GM21360 (cell line): ENCODE measurements around the gene TIFAB.

Source experiments
- ATAC-seq: cut with Tn5 transposase; IDR thresholded peaks from one replicate; pipeline ENCODE4 v1.9.1; 2021; ENCODE audit warnings: mild to moderate bottlenecking, moderate library complexity; ENCODE audit not compliant: unreplicated experiment

TIFAB gene

DNA sequence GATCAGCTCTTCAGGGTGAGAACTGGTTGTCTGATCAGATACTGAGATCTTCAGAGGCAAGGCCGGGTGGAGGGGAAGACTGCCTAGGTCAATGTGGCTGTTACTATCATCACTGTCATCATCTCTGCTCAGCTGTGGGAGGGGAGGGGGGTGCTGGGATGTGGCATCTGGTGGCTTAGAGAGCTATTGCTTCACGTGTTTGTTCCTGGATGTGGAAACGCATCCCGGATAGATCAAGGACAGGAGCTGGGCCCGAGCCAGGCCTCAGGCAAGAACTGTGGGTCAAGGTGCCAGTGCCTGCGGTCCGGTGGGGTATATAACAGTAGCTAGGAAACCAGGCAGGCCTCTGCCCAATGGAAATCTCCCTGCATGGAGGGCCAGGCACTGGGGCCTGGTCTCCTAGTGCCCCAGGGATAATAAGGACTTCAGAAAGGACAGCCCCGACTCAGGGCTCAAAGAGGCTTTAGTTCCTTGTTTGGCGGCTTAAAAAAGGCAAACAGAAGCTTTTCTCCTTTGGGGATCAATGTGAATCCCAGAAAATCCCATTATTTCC, 30.3 kb upstream of the TIFAB start:
- no peak for ATAC-seq

DNA sequence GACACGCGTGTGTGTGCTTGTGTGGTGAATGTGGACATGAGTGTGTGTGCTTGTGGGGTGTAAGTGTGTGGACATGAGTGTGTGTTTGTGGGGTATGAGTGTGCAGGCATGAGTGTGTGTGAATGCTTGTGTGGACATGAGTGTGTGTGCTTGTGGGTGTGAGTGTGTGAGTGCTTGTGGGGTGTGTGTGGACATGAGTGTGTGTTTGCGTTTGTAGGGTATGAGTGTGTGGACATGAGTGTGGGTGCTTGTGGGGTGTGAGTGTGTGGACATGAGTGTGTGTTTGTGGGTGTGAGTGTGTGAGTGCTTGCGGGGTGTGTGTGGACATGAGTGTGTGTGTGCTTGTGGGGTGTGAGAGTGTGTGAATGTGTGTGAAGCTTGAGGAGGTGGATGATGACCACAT, 29.8 kb upstream of the TIFAB start:
- ATAC-seq: no peak

DNA sequence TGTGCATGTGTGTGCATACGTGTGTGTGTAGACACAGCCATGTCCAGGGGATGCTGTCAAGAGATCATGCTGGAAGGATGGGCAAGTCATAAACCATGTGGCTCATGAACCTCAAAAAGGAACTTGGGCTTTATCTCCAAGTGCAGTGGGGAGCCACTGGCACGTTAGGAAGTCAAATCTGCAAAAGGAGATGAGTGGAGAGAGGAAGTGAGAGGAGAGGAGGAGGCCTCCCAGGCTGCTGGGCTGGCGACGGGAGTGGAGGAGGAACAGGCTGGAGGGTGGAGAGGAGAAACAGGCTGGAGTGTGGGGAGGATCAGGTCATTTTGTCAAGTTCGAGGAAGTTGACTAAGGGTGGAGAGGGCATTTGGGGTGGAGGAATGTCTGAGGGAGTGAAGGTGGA, 29.2 kb upstream of the TIFAB start:
- no peak for ATAC-seq

DNA sequence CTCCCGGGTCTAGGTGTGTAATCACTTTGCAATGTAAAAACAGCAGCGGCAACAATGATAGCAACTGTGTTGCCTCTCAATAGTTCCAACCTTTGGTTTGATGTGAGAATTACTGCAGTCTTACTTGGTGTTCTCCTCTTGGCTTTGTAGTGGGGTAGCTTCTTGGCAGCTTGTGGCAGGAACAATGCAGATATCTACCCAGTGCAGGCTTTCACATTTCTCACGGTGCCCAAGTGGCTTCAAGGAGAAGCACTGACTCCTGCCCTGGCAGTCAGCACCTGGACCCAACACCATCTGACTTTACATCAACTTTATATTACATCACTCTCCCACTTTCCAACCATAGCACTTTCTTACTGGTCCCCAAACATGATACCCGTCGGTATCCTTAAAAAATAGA, 28.4 kb upstream of the TIFAB start:
- ATAC-seq: no peak

DNA sequence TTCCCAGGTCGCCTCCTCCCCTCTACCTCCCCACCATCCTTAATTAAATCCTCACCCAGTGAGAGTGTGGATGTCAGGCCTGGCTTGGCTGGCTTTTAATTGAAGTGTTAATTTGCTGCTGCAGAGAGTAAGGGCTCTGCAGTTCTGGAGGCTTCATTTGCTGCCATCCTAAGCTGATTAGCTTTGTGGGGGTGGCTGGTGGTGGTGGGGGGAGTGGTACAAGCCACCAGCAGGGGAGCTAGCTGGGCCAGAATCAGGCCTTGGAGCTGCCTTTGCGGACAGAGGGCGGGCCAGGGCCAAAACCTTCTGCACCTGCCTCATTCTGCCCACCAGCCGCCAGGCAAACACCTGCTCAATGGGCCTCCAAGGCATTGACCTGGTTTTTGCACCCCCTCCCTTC, 26.8 kb upstream of the TIFAB start:
- no peak for ATAC-seq

DNA sequence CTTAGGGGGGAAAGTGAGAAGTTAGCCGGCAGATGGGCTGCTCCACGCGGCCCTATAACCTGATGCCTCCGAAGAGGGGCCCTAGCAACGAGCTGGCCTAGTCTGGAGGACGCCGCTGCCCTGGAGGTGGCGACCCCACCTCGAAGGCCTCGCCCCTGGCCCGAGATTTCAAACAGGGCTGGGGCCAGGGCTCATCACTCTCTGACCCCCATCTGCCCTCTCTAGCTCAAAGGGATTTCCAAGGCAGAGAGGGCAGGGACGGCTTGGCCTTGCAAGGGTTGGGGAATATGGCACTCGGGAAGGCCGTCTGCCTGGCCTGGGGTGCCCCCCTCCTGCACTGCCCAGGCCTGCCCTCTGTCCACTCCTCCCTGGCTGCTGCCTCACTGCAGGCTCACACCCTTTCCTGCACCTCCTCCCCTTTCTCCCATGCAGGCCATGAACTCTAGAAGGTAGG, 25.5 kb upstream of the TIFAB start:
- no peak for ATAC-seq

DNA sequence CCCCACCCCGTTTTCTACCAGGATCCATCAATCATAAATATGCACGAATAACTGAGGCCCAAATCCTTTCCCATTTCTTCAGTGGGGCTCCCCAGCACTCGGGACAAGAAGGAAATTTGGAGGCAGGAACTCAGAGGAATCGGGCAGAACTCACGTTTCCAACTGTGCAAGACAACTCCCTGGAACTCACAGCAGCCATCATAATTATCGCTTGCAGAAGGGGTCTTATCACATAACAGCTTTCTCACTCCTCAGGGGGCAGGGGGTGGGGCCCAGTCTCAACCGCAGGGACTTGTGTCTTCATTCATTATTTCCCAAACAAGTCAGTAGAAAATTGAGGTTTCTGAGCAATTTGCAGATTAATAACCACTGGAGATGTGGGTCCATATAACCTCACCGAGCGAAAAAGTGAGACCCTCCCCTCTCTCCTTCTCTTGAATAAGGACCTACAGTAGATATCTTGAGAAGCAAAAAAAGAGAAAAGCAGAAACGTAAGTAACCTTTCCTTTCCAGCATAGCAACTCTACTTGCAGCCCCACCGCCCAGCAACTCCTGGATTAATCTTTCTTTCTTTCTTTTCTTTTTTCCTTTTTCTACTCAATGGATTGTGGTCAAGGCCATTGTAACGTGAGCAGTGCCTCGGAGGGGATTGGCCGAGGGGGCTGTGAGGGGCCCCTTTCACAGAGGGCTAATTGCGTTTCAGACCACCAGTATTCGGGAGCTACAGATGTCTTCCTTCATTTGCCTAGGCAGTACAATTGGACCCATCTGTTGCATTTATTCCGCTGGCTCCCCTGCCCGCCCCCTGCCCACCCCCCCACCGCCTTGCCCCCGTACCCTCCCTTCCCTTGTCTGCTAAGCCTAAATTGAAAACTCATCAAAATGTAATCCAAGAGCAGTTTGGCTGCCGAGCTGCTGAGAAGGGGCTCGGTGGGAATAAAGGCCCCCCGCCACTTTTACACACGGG, 24.7 kb upstream of the TIFAB start:
- ATAC-seq: no peak

DNA sequence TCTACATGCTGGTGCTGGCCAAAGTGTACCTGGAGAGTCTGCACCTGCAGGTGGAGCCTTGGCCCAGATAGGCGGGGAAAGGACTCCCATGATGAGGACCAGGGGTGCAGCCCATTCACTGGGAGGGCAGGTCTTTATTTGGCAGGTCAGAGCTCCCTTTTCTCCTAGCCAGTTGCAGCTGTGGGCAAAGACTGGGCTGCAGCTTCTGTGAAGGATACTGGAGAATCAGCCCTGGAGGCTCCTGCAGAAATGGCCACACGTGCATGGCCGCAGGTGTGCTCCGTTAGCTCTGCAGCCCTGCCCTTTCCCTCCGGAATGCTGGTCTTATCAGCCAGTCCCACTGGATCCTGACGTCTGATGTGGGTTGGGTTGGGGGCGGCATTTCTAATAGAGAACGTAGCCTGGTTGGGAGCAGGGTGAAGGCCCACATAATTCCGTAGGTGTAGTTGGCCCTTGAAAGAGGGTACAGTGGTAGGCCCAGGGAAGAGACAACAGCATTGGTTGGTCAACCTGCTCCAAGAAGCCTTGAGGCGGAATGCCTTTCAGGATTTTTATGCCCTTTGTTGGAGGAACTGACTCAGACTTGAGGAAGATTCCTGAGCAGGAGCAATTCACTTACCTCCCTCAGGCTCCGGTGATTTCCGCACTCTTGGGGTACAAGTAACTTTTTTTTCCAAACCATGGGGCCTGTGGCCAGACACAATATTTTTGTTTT, 22.0 kb upstream of the TIFAB start:
- ATAC-seq: no peak

DNA sequence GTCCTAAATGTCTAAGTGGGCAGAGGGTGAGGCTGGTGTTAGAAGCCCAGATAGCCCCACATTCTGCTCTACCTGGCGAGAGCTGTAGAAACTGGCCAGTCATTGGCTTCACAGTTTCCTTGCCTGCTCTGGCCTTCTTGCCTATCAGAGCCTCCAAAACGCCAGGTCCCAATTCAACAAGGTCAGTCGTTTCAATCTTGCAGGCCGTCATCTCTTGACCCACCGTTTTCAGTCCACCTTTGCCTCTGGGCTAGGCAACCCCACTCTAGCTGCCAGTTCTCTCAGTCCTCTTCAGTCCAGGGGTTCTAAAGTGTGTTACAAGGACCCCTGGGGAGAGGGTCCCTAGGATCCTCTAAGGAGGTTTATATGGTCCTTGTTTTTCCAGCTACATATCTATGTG, 20.0 kb upstream of the TIFAB start:
- ATAC-seq: no peak

DNA sequence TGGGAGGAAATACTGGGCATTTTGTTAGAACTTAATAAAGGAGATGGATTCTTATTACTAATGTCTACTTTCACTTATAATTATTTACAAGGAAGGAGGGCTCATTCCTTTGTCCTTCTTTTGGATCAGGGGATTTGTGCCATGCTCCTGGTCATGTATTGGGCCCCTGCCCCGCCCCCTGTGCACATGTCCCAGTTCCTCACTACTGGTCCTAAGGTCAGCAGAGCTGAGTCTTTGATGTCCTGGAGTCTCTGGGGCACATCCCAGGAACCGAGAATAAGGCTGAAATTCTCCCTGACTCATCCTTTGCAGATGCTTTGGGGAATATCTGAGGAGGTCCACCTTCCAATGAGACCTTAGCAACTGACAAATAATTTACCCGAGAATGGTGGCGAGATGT, 19.6 kb upstream of the TIFAB start:
- no peak for ATAC-seq

DNA sequence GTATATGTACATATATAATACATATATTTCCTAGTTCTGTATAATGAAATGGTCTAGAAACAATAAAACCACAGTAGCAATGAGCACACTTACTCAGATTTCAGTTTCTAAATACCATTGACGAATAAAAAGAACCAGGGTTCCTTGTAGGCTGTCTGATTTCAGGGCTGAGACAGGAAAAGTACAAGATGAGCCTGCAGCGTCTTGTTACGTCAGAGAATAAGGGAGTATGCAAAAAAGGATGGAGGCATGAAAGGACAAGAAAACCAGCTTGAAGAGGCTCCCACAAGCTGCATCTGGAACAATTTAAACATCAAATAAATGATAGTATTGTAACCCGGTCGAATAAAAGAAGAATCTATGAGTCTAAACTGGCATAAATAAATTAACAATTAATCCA, 17.8 kb upstream of the TIFAB start:
- ATAC-seq: no peak

DNA sequence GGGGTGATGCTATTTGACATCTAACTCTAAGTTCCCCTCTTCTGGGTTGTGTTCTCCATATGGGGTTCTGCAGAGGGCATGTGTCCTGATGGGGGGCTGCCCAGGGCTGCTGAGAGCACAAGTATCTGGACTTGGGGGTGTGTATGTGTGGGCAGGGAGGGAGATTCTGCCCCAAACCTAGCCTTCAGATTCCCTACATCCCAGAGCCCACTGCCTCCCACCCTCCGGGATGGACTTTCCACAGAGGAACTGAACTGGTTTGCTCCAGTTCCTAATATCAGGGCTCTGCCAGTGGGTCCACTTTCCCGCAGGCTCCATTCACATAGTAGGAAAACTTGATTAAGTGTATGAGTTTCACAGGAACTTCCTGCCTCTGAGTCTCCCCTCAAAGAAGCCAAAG, 16.4 kb upstream of the TIFAB start:
- ATAC-seq: no peak

DNA sequence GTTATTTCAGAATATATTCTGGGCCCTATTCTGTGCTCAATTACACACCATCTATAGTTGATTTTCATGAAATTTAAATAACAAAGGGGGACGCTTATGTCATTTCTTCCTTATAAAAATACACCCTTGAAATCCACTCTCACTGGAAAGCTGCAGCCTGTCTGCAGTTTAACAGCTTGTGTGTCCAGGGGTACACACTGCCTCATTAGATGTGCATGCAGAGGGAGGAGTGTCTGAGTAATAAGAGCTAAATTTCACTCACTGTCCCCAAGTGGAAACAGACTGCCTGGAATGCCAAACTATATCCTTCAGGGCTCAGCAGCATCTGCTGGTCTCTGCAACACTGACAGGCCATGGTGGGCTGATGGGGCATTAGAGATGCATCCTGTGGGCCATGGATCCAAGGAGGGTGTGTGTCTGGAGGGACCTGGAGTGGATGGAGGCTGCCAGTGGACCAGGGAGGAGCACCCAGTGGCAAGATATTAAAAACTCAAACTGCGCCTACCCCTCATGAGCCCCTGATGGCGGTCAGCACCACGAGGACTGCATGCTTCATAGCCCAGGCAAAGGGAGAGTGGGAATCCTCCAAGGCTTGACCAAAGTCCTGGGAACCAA, 15.8 kb upstream of the TIFAB start:
- no peak for ATAC-seq

DNA sequence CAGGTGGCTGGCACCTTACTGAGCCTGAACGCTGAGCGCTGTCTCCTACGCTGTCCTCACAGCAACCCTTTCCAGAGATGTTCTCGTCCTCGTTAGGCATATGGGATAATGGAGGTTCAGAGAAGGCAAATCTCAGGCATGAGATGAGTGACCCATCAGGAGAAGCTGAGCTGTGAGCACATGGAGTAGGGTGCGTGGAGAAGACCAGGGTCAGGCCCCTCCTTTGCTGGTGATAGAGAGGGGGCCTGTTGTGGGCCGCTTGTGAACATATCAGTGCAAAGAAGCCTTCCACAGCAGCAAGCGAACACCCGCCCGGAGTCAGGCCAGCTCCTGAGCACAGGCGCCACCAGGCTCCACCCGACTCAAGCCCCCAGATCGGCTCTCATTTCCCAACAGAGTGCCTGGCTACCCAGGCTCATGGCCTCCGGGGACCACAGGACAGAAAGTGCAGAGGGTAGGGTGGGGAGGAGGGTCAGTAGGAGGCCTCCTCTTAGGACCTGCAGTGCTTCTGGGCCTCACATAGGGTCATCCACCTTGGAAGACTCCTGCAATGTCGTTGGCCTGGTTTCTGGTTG, 15.0 kb upstream of the TIFAB start:
- no peak for ATAC-seq

DNA sequence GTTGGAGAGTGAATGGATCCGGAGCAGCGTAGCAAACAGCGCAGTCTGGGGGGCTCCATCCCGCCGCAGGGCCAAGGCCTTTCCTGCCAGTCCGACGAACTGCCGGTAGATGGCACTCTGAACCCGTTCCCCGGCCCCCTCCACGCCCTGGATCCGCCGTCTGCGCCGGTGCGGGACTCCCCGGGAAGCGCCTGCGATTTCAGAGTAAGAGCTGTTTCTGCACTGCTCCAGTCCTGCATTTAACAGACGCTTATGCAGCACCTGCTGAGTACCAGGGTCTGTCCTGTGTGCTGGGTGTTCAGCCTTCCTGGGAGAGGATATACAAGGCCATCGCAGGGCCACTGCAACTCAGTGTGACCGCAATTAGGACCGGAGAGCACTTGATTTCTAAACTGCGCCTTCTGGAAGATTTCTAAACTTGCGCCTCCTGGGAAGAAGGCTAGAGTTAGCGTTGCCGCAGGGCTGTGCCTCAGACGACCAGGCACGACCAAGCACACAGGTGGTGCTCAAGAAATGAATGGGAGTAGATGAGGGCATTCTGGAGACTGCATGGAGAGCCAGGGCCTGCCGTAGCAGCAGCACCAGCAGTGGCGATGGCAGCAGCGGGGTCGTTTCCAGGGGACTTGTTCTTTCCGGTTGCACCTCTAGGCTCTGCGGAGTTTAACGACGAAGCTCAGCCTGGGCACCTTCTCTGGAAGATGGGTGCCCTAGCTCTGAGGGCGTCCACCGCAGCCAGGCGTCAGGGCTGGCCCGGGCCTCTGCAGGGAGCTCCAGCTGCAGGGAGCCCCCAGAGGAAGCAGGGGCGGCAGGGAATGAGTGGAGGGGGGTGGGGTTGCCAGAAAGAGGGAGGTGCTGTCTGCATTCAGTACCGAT, 14.3 kb upstream of the TIFAB start:
- peak; percentile 57 for ATAC-seq

DNA sequence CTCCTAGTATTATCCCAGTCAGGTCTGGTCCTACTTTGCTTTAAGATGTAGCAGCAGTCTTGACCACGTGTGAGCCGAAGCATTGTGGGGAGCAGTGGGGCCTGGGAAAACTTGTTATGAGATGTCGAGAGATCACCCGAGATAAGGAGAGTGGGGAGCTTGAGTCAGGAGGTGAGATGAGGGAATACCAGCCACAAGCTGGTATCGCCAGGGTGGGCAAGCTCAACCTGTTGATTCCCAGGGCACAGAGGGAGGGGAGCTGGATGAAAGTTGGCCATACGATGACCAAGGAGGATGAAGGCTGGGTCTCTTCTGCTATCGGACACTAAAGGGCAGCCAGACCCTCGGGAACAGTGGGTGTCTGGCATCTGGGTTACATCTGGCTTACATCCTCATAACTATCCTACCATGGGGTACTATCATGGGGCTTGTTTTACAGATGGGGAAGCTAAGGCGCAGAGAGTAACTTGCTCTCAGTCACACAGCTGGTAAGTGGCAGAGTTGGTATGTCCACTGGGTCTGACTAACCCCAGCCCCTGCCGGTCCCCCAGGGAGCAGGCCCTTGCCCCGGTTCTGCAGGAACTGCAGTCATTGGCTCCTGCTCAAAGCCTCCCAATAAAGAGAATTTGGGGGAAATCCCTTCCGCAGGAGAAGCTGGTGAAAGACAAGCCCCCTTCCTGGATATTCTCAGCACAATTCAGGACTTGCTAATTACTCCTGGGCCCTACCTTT, 13.4 kb upstream of the TIFAB start:
- ATAC-seq: no peak

DNA sequence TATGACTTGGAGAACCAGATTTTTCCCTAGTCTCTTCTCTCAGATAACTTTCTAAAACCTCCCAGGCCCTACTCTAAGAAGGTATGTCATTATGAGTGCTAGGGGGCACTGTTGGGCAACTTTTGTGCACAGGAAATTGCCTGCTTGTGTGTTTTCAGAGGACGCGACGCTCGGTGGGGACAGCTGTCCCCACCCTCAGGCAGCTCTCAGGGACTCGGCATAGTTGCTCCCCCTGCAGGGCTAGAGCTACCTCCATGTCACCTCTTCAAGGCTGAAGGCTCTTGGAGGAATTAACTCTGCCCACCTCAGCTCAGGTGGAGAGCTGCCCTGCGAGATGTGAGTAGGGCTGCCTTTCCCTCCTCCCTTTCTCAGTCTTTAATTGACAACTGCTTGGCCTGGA, 10.2 kb upstream of the TIFAB start:
- peak; percentile 70 for ATAC-seq

DNA sequence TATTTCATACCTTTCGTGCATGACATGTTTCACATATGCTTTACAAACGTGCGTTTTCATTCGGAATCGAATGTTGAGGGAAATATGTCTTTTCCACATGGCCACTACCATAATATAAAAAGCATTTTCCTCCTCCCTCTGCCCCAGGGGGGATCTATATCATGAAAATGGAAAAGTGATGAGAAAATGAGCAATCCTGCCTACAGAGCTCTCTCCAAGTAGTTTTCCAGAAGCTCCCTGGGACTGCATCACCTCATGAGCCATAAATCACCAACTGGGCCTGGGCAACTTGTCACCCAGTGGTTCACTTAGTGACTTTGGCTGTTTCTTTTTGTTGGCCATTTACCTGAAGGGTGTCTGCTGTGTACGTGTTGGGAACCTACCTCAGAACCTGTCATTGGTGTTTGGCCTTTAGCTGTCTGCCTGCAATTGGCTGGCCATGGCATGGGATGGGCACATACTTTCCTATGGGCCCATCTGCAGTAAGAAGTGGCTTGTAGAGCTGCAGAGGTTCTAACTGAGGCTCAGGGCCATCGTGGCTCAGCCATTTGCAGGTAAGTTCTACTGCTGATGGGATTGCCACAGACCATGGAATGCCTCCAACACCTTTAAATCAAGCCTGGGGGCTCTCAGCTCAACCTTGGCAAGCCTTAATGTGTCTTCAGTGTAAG, 9.5 kb upstream of the TIFAB start:
- no peak for ATAC-seq
